ENCODE measurements around the gene RAB3C. TPM values are rescaled to one million over a fixed set of nuclear protein-coding genes. Genes with fewer than 3 reads are reported as not detected.

The RAB3C gene
- total and polyA plus RNA-seq, 2 experiments from 2014 or later, result 15.0 to 30.6 TPM

DNA sequence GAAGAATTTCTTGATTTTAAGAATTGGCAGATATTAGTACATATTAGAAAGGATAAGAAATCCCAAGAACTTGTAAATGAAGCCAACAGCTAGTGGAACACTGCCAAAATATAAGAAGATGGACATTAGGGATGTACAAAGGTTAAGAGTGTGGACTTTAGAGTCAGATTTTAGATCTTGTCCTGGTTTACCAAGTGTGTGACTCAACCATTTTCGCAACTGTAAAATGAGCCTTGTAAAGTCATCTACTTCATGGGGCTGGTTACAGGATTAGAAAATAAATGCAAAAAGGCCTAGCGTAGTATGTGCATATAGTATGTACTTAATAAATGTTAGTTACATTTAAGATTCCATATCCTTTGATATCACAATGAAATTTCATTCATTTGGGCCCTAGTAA, 260.0 kb downstream of the RAB3C start (continued):
- TF ChIP-seq, protein P1, sequence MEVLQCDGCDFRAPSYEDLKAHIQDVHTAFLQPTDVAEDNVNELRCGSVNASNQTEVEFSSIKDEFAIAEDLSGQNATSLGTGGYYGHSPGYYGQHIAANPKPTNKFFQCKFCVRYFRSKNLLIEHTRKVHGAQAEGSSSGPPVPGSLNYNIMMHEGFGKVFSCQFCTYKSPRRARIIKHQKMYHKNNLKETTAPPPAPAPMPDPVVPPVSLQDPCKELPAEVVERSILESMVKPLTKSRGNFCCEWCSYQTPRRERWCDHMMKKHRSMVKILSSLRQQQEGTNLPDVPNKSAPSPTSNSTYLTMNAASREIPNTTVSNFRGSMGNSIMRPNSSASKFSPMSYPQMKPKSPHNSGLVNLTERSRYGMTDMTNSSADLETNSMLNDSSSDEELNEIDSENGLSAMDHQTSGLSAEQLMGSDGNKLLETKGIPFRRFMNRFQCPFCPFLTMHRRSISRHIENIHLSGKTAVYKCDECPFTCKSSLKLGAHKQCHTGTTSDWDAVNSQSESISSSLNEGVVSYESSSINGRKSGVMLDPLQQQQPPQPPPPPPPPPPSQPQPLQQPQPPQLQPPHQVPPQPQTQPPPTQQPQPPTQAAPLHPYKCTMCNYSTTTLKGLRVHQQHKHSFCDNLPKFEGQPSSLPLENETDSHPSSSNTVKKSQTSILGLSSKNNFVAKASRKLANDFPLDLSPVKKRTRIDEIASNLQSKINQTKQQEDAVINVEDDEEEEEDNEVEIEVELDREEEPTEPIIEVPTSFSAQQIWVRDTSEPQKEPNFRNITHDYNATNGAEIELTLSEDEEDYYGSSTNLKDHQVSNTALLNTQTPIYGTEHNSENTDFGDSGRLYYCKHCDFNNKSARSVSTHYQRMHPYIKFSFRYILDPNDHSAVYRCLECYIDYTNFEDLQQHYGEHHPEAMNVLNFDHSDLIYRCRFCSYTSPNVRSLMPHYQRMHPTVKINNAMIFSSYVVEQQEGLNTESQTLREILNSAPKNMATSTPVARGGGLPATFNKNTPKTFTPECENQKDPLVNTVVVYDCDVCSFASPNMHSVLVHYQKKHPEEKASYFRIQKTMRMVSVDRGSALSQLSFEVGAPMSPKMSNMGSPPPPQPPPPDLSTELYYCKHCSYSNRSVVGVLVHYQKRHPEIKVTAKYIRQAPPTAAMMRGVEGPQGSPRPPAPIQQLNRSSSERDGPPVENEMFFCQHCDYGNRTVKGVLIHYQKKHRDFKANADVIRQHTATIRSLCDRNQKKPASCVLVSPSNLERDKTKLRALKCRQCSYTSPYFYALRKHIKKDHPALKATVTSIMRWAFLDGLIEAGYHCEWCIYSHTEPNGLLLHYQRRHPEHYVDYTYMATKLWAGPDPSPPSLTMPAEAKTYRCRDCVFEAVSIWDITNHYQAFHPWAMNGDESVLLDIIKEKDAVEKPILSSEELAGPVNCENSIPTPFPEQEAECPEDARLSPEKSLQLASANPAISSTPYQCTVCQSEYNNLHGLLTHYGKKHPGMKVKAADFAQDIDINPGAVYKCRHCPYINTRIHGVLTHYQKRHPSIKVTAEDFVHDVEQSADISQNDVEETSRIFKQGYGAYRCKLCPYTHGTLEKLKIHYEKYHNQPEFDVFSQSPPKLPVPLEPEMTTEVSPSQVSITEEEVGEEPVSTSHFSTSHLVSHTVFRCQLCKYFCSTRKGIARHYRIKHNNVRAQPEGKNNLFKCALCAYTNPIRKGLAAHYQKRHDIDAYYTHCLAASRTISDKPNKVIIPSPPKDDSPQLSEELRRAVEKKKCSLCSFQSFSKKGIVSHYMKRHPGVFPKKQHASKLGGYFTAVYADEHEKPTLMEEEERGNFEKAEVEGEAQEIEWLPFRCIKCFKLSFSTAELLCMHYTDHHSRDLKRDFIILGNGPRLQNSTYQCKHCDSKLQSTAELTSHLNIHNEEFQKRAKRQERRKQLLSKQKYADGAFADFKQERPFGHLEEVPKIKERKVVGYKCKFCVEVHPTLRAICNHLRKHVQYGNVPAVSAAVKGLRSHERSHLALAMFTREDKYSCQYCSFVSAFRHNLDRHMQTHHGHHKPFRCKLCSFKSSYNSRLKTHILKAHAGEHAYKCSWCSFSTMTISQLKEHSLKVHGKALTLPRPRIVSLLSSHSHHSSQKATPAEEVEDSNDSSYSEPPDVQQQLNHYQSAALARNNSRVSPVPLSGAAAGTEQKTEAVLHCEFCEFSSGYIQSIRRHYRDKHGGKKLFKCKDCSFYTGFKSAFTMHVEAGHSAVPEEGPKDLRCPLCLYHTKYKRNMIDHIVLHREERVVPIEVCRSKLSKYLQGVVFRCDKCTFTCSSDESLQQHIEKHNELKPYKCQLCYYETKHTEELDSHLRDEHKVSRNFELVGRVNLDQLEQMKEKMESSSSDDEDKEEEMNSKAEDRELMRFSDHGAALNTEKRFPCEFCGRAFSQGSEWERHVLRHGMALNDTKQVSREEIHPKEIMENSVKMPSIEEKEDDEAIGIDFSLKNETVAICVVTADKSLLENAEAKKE (CRISPR knock-in tag; IDR thresholded peaks at IDR 0.05), result no peak
- TF ChIP-seq STAT1 (IDR thresholded peaks at IDR 0.05; ENCODE audit: unreplicated experiment), result no peak
- no peak for TF ChIP-seq POLR2AphosphoS5 (IDR thresholded peaks at IDR 0.05; ENCODE audit: low read depth)
- TF ChIP-seq CREB1 (CRISPR knock-in tag; IDR thresholded peaks at IDR 0.05; ENCODE audit: low read depth), result no peak

DNA sequence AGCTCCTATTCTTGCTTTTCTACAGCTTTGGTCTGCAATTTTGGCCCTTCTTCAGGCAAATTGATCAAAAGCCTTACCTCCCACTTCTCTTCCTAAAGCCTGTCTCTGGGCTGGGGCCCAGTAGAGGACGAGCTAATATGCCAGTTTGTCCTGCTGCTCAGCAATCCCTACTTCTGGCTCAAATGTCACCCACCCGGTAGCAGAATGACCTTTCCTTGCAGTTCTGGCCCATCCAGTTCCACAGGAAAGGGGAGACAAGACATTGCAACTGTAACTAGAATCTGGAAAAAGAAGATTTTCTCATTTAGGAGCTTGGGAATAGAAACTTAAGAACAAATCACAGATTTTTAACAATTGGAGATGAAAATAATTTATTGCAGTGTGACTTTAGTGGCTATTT, 261.5 kb downstream of the RAB3C start:
- no peak overlapping the region for H3K4me3 ChIP-seq
- Mint-ChIP-seq H3K36me3 (ENCODE audit: low read depth) (no peaks in the 10 kb centered on the region; the same call in 2 of the 3 replicates), H3K4me1 (0 out of 3 replicates have a peak, but pooled peaks cover 5% of the 10 kb centered on the region), H3K9me3 (no peaks in the 10 kb centered on the region; the same call in 2 of the 3 replicates), H3K27me3 (ENCODE audit: insufficient read depth, low read depth, poor library complexity) (no peaks in the 10 kb centered on the region), H3K4me3 (no peak overlapping the region), H3K27ac (no peak overlapping the region)
- ATAC-seq, result no peak
- H3K79me2 ChIP-seq (replicated peaks; ENCODE audit: insufficient read depth), result no peaks in the 10 kb centered on the region
- H3F3A ChIP-seq (replicated peaks; ENCODE audit: low read depth), result no peaks in the 10 kb centered on the region
- no peaks in the 10 kb centered on the region for H3K36me3 ChIP-seq (ENCODE audit: insufficient read depth)
- H2AFZ ChIP-seq, result no peak overlapping the region
- H3K27ac ChIP-seq (ENCODE audit: low read depth), result no peak overlapping the region
- H3K4me1 ChIP-seq (ENCODE audit: insufficient read depth), result no peaks in the 10 kb centered on the region
- H3K27me3 ChIP-seq (ENCODE audit: insufficient read depth), result no peaks in the 10 kb centered on the region
- H3K4me2 ChIP-seq, result no peak overlapping the region
- no peaks in the 10 kb centered on the region for H4K20me1 ChIP-seq (replicated peaks; ENCODE audit: insufficient read depth)
- no peak for DNase-seq (ENCODE audit: low spot score)
- no peaks in the 10 kb centered on the region for H3K9me2 ChIP-seq (ENCODE audit: insufficient read depth)
- TF ChIP-seq, protein P1 (CRISPR knock-in tag; IDR thresholded peaks at IDR 0.05), result no peak
- no peak for TF ChIP-seq EZH2phosphoT487 (IDR thresholded peaks at IDR 0.05; ENCODE audit: unreplicated experiment)
- TF ChIP-seq, protein P2, sequence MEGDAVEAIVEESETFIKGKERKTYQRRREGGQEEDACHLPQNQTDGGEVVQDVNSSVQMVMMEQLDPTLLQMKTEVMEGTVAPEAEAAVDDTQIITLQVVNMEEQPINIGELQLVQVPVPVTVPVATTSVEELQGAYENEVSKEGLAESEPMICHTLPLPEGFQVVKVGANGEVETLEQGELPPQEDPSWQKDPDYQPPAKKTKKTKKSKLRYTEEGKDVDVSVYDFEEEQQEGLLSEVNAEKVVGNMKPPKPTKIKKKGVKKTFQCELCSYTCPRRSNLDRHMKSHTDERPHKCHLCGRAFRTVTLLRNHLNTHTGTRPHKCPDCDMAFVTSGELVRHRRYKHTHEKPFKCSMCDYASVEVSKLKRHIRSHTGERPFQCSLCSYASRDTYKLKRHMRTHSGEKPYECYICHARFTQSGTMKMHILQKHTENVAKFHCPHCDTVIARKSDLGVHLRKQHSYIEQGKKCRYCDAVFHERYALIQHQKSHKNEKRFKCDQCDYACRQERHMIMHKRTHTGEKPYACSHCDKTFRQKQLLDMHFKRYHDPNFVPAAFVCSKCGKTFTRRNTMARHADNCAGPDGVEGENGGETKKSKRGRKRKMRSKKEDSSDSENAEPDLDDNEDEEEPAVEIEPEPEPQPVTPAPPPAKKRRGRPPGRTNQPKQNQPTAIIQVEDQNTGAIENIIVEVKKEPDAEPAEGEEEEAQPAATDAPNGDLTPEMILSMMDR (conservative IDR thresholded peaks at IDR 0.05; ENCODE audit: low read depth in 2 of 2), result no peak
- no peak for TF ChIP-seq ZNF114 (CRISPR knock-in tag; IDR thresholded peaks at IDR 0.05)
- no peak for TF ChIP-seq JUNB (IDR thresholded peaks at IDR 0.05; ENCODE audit: unreplicated experiment)
- TF ChIP-seq NANOG (IDR thresholded peaks at IDR 0.05; ENCODE audit: borderline replicate concordance), result no peak
